HT1080 (cell line): ENCODE results near the gene PHC3. TPM values are rescaled to one million over a fixed set of nuclear protein-coding genes. Genes with fewer than 3 reads are reported as not detected.
"Not testable (repeated sequence)": the region's sequence is repeated elsewhere in the genome, so short reads cannot be mapped to it uniquely, and the experiment has no call there.

ENCODE experiments used
- DNase-seq: peaks from one replicate; pipeline ENCODE4 v3.0.0-alpha.2; 2015; ENCODE audit warnings: low read depth
- total RNA-seq: library from RNA; depleted of rRNA; stranded (reverse); fragments of >200 nt; shearing (Covaris generic); gene quantifications from 2 replicates; pipeline ENCODE4 v1.2.3, GENCODE V29; 2014

PHC3 gene
- total RNA-seq, 1 experiment from 2014 or later = 21.2 TPM

- DNase-seq = no peak
Observed at GRCh38 chr3:170130532-170130931, 51.0 kb downstream of the PHC3 start.

GRCh38 chr3:170128977-170129431 is 52.5 kb downstream of the PHC3 start:
- peak; percentile 73 for DNase-seq

GRCh38 chr3:170128259-170128976 is 53.1 kb downstream of the PHC3 start:
- DNase-seq = no peak

GRCh38 chr3:170117134-170117533 is 64.4 kb downstream of the PHC3 start:
- peak; percentile 38 for DNase-seq

- not testable (repeated sequence) for DNase-seq
Observed at GRCh38 chr3:170114165-170114564, 67.4 kb downstream of the PHC3 start.

GRCh38 chr3:170111147-170111771 is 70.3 kb downstream of the PHC3 start:
- DNase-seq = no peak

- no peak for DNase-seq
Observed at GRCh38 chr3:170109579-170110293, 71.8 kb downstream of the PHC3 start.

- no peak for DNase-seq
Observed at GRCh38 chr3:170108955-170109354, 72.6 kb downstream of the PHC3 start.

GRCh38 chr3:170107941-170108340 is 73.6 kb downstream of the PHC3 start:
- DNase-seq = no peak

GRCh38 chr3:170102431-170102830 is 79.1 kb downstream of the PHC3 start:
- no peak for DNase-seq

- DNase-seq = no peak
Observed at GRCh38 chr3:170100944-170101343, 80.6 kb downstream of the PHC3 start.

GRCh38 chr3:170098753-170099152 is 82.8 kb downstream of the PHC3 start:
- DNase-seq = no peak

- DNase-seq = no peak
Observed at GRCh38 chr3:170096342-170096741, 85.2 kb downstream of the PHC3 start.

- DNase-seq = no peak
Observed at GRCh38 chr3:170095771-170096170, 85.8 kb downstream of the PHC3 start.

- DNase-seq = no peak
Observed at GRCh38 chr3:170092907-170093306, 88.6 kb downstream of the PHC3 start.

GRCh38 chr3:170090601-170090981 is 90.9 kb downstream of the PHC3 start:
- DNase-seq = no peak

GRCh38 chr3:170089862-170090600 is 91.5 kb downstream of the PHC3 start:
- no peak for DNase-seq

GRCh38 chr3:170085396-170085795 is 96.1 kb downstream of the PHC3 start:
- no peak for DNase-seq

- DNase-seq = no peak
Observed at GRCh38 chr3:170083343-170083742, 98.2 kb downstream of the PHC3 start.

GRCh38 chr3:170081079-170081741 is 100.3 kb downstream of the PHC3 start:
- no peak for DNase-seq

GRCh38 chr3:170080605-170081004 is 100.9 kb downstream of the PHC3 start:
- no peak for DNase-seq
